SK-N-MC (cell line): ENCODE measurements around the gene SLC2A5.

Experiments used
- EZH2 ChIP-seq: fragments of 200-600 bp; sonication (generic); IDR thresholded peaks from one replicate; pipeline ENCODE4 v1.6.1; 2017; ENCODE audit warnings: antibody characterized with exemption
- POLR2AphosphoS5 ChIP-seq: IDR thresholded peaks from 2 replicates; pipeline ENCODE4 v1.6.1; 2012; ENCODE audit warnings: mild to moderate bottlenecking, low read depth, low read length, borderline replicate concordance

GRCh38 chr1:9111957-9112356 lies 42.5 kb upstream of the SLC2A5 start:
- TF ChIP-seq POLR2AphosphoS5 (no peak), EZH2 (no peak)
